Measurements from ENCODE around the gene RTN4RL1. TPM values are rescaled to one million over a fixed set of nuclear protein-coding genes. Genes with fewer than 3 reads are reported as not detected.
A peak's percentile ranks its signal among the peaks of the same experiment; 100 is the strongest.

RTN4RL1 gene
- total RNA-seq, 1 experiment from 2014 or later: 0.22 TPM

DNA sequence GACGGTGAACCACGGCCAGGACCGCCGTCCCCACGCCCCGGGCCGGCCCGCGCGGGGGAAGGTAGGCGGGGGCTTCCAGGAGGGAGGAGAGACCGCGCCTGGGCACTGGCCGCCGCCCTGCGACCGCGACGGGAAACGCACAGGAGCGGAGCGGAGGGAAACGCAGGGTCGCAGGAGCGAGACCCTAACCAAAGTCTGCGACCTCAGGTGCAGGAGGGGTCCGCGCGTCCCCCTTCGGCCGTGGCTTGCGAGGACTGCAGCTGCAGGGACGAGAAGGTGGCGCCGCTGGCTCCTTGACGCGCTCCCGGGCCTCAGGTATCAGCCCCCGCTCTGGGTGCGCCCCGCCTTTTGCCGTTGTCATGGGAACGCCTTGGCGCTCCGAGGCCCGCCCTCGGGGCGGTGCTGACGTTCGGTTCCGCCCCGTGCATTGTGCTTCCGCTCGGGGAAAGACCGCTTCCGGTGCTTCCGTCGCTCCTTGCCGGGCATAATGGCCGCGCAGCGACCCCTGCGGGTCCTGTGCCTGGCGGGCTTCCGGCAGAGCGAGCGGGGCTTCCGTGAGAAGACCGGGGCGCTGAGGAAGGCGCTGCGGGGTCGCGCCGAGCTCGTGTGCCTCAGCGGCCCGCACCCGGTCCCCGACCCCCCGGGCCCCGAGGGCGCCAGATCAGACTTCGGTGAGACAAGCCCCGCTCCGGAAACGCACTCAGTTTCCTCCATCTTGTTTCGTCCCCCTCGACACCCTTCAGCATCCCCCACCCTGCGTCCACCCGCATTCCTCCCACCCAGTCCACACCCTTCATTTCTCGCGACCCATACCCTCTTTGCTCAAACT, 16.6 kb upstream of the RTN4RL1 start, which contains the start of gene OVCA2:
OVCA2 (plus strand) TSS at position 462 of the 829 bp plus-strand sequence; CDS start at position 488, 26 bp downstream.
- no peak within 1 kb of the TSS for H3K4ac ChIP-seq (ENCODE audit: low read depth, low read length)
- no peaks in the 10 kb centered on the region for H3K79me2 ChIP-seq (ENCODE audit: insufficient read depth, low read length)
- H4K8ac ChIP-seq (replicated peaks; ENCODE audit: insufficient read length, low read depth, low read length): no peak within 1 kb of the TSS
- H4K91ac ChIP-seq (ENCODE audit: insufficient read length, low read depth, low read length): no peak within 1 kb of the TSS
- H3K4me1 ChIP-seq (ENCODE audit: insufficient read depth, low read length): no peaks in the 10 kb centered on the region
- peak within 1 kb of the TSS; percentile 66 for H3K14ac ChIP-seq (ENCODE audit: insufficient read depth, low read length)
- H4K5ac ChIP-seq (ENCODE audit: insufficient read length, low read depth, low read length): no peak within 1 kb of the TSS
- H2BK20ac ChIP-seq (ENCODE audit: low read depth, low read length, poor library complexity, severe bottlenecking): no peak within 1 kb of the TSS
- Mint-ChIP-seq H3K36me3 (ENCODE audit: insufficient read depth in 1 of 3, low read depth in 3 of 3) (peaks cover 7 to 22% (median 18%) of the 10 kb centered on the region in 3 experiments), H3K9me3 (no peaks in the 10 kb centered on the region), H3K27ac (peak within 1 kb of the TSS; percentile 81 to 96 (median 93); a peak in 5 of 7 replicates), H3K27me3 (ENCODE audit: low read depth) (peaks cover 14% of the 10 kb centered on the region), H3K4me3 (peak within 1 kb of the TSS; percentile 90 to 92), H3K4me1 (peaks cover 7 to 11% of the 10 kb centered on the region in 2 experiments)
- H3K56ac ChIP-seq (ENCODE audit: insufficient read length, low read depth, low read length): no peak within 1 kb of the TSS
- H3K79me1 ChIP-seq (ENCODE audit: insufficient read depth, low read depth, low read length, poor library complexity, severe bottlenecking): no peaks in the 10 kb centered on the region
- H2BK5ac ChIP-seq (ENCODE audit: insufficient read length, low read length): no peak within 1 kb of the TSS
- peak within 1 kb of the TSS; percentile 69 for H3K18ac ChIP-seq (ENCODE audit: insufficient read length, low read depth, low read length)
- peak within 1 kb of the TSS; percentile 21 for H3K9ac ChIP-seq (ENCODE audit: extremely low read depth, insufficient read length, low read length)
- no peak within 1 kb of the TSS for H3T11ph ChIP-seq (ENCODE audit: low read length)
- H3K9me3 ChIP-seq (ENCODE audit: control insufficient read depth, low read depth, low read length): no peaks in the 10 kb centered on the region
- H2AFZ ChIP-seq (ENCODE audit: low read length): no peak within 1 kb of the TSS
- no peak within 1 kb of the TSS for H3K27ac ChIP-seq (ENCODE audit: insufficient read length, low read depth, low read length)
- H3K27me3 ChIP-seq (ENCODE audit: insufficient read depth, low read length): no peaks in the 10 kb centered on the region
- no peak within 1 kb of the TSS for H2BK120ac ChIP-seq (ENCODE audit: low read depth, low read length, poor library complexity, severe bottlenecking)
- H3K23me2 ChIP-seq (ENCODE audit: insufficient read length, low read depth, low read length, poor library complexity, severe bottlenecking): peaks cover 9% of the 10 kb centered on the region
- H3K23ac ChIP-seq (ENCODE audit: insufficient read length, low read depth, low read length): no peak within 1 kb of the TSS
- H4K20me1 ChIP-seq (ENCODE audit: control insufficient read depth, insufficient read depth, insufficient read length): no peaks in the 10 kb centered on the region
- peak within 1 kb of the TSS; percentile 74 for H3K4me2 ChIP-seq (ENCODE audit: insufficient read depth, insufficient read length, low read length)
- DNase-seq: peak; percentile 98
- TF ChIP-seq, protein P1, sequence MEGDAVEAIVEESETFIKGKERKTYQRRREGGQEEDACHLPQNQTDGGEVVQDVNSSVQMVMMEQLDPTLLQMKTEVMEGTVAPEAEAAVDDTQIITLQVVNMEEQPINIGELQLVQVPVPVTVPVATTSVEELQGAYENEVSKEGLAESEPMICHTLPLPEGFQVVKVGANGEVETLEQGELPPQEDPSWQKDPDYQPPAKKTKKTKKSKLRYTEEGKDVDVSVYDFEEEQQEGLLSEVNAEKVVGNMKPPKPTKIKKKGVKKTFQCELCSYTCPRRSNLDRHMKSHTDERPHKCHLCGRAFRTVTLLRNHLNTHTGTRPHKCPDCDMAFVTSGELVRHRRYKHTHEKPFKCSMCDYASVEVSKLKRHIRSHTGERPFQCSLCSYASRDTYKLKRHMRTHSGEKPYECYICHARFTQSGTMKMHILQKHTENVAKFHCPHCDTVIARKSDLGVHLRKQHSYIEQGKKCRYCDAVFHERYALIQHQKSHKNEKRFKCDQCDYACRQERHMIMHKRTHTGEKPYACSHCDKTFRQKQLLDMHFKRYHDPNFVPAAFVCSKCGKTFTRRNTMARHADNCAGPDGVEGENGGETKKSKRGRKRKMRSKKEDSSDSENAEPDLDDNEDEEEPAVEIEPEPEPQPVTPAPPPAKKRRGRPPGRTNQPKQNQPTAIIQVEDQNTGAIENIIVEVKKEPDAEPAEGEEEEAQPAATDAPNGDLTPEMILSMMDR (conservative IDR thresholded peaks at IDR 0.05): peak; percentile 62
- no CpG with 5 or more reads among the region's 93 CpGs for WGBS (ENCODE audit: extremely low coverage, insufficient read length, low lambda C conversion rate)
- H2BK15ac ChIP-seq (ENCODE audit: low read depth, low read length): no peak within 1 kb of the TSS
- no peak within 1 kb of the TSS for H2BK12ac ChIP-seq (ENCODE audit: insufficient read length, low read depth, low read length)
- H2AK5ac ChIP-seq (ENCODE audit: insufficient read length, low read length): no peak within 1 kb of the TSS

Measured in H9 (cell line).